ENCODE measurements around the gene PRLHR. TPM values are rescaled to one million over a fixed set of nuclear protein-coding genes. Genes with fewer than 3 reads are reported as not detected.

The PRLHR gene
- total RNA-seq, 1 experiment from 2014 or later = not detected

- peak; percentile 99 for TF ChIP-seq AFF4 (CRISPR knock-in tag; IDR thresholded peaks at IDR 0.05; ENCODE audit: borderline replicate concordance)
- TF ChIP-seq TEAD4 (CRISPR knock-in tag; IDR thresholded peaks at IDR 0.05) = peak; percentile 99
- no peak for TF ChIP-seq ZNF425 (CRISPR knock-in tag; conservative IDR thresholded peaks at IDR 0.05)
- TF ChIP-seq EMX1 (CRISPR knock-in tag; IDR thresholded peaks at IDR 0.05) = 0 out of 2 replicates have a peak, but pooled peaks have one; percentile 75
- TF ChIP-seq NR1H2 (CRISPR knock-in tag; IDR thresholded peaks at IDR 0.05) = peak; percentile 68; the same call in 1 of the 2 replicates
- TF ChIP-seq TCF7 (CRISPR knock-in tag; IDR thresholded peaks at IDR 0.05; ENCODE audit: low read depth) = peak; percentile 99
- peak; percentile 100 for TF ChIP-seq SMAD3 (CRISPR knock-in tag; IDR thresholded peaks at IDR 0.05; ENCODE audit: borderline replicate concordance)
- TF ChIP-seq RORB (CRISPR knock-in tag; IDR thresholded peaks at IDR 0.05) = no peak
- TF ChIP-seq ZNF396 (CRISPR knock-in tag; IDR thresholded peaks at IDR 0.05; ENCODE audit: borderline replicate concordance) = no peak; the same call in 1 of the 2 replicates
- peak; percentile 99 for TF ChIP-seq TP53 (CRISPR knock-in tag; IDR thresholded peaks at IDR 0.05)
- peak; percentile 94 for TF ChIP-seq ZNF121 (CRISPR knock-in tag; IDR thresholded peaks at IDR 0.05)
- peak; percentile 98 for TF ChIP-seq RELA (CRISPR knock-in tag; IDR thresholded peaks at IDR 0.05; ENCODE audit: borderline replicate concordance)
- TF ChIP-seq E2F4 (CRISPR knock-in tag; IDR thresholded peaks at IDR 0.05; ENCODE audit: borderline replicate concordance, low read depth) = peak; percentile 97
- peak; percentile 99 for TF ChIP-seq MYBL2 (CRISPR knock-in tag; IDR thresholded peaks at IDR 0.05)
- TF ChIP-seq FOXJ3 (CRISPR knock-in tag; IDR thresholded peaks at IDR 0.05; ENCODE audit: borderline replicate concordance) = no peak
- peak; percentile 92 for TF ChIP-seq ATF3 (CRISPR knock-in tag; conservative IDR thresholded peaks at IDR 0.05)
- TF ChIP-seq CREM (CRISPR knock-in tag; IDR thresholded peaks at IDR 0.05) = peak; percentile 92
- TF ChIP-seq ETV6 (CRISPR knock-in tag; IDR thresholded peaks at IDR 0.05) = peak; percentile 100
- TF ChIP-seq USF1 (CRISPR knock-in tag; IDR thresholded peaks at IDR 0.05) = peak; percentile 97
- no peak for TF ChIP-seq SOX15 (CRISPR knock-in tag; IDR thresholded peaks at IDR 0.05)
Observed at GRCh38 chr10:118594392-118595063, 920 bp downstream of the PRLHR start (continued).
